CD4-positive, alpha-beta T cell treated with Interleukin-17A for 1 hour (primary cell): ENCODE measurements around the gene OSBPL8.
"Not testable (repeated sequence)": the region's sequence is repeated elsewhere in the genome, so short reads cannot be mapped to it uniquely, and the experiment has no call there.

ENCODE experiments used
- DNase-seq: peaks from one replicate; pipeline ENCODE4 v3.0.0-alpha.2; 2020

Gene OSBPL8

GRCh38 chr12:76410781-76411180 lies 148.8 kb downstream of the OSBPL8 start:
- DNase-seq, result no peak

- no peak for DNase-seq
These were observed 149.2 kb downstream of the OSBPL8 start for GRCh38 chr12:76410371-76410770.

GRCh38 chr12:76409074-76409473 lies 150.5 kb downstream of the OSBPL8 start:
- DNase-seq, result no peak

- DNase-seq, result no peak
These were observed 151.9 kb downstream of the OSBPL8 start for GRCh38 chr12:76407710-76408109.

- DNase-seq, result no peak
These were observed 157.3 kb downstream of the OSBPL8 start for GRCh38 chr12:76402259-76402658.

- no peak for DNase-seq
These were observed 159.4 kb downstream of the OSBPL8 start for GRCh38 chr12:76400136-76400535.

GRCh38 chr12:76399040-76399439 lies 160.5 kb downstream of the OSBPL8 start:
- no peak for DNase-seq

GRCh38 chr12:76398106-76398505 lies 161.5 kb downstream of the OSBPL8 start:
- DNase-seq, result no peak

- DNase-seq, result no peak
These were observed 168.1 kb downstream of the OSBPL8 start for GRCh38 chr12:76391461-76391860.

- DNase-seq, result no peak
These were observed 172.0 kb downstream of the OSBPL8 start for GRCh38 chr12:76387614-76388013.

- DNase-seq, result no peak
These were observed 175.0 kb downstream of the OSBPL8 start for GRCh38 chr12:76384560-76384959.

- DNase-seq, result no peak
These were observed 175.6 kb downstream of the OSBPL8 start for GRCh38 chr12:76383988-76384387.

- DNase-seq, result no peak
These were observed 180.3 kb downstream of the OSBPL8 start for GRCh38 chr12:76379261-76379660.

- DNase-seq, result not testable (repeated sequence)
These were observed 182.7 kb downstream of the OSBPL8 start for GRCh38 chr12:76376876-76377275.

GRCh38 chr12:76375939-76376338 lies 183.6 kb downstream of the OSBPL8 start:
- DNase-seq, result no peak

GRCh38 chr12:76375470-76375869 lies 184.1 kb downstream of the OSBPL8 start:
- DNase-seq, result no peak

GRCh38 chr12:76374386-76375020 lies 185.1 kb downstream of the OSBPL8 start:
- DNase-seq, result no peak

- no peak for DNase-seq
These were observed 191.3 kb downstream of the OSBPL8 start for GRCh38 chr12:76368230-76368629.

GRCh38 chr12:76366163-76366562 lies 193.4 kb downstream of the OSBPL8 start:
- no peak for DNase-seq

GRCh38 chr12:76364131-76364530 lies 195.4 kb downstream of the OSBPL8 start:
- DNase-seq, result not testable (repeated sequence)

- no peak for DNase-seq
These were observed 199.3 kb downstream of the OSBPL8 start for GRCh38 chr12:76360316-76360715.

GRCh38 chr12:76356071-76356470 lies 203.5 kb downstream of the OSBPL8 start:
- no peak for DNase-seq

GRCh38 chr12:76348079-76348901 lies 211.3 kb downstream of the OSBPL8 start, which contains the start of gene BBS10:
Gene BBS10, minus strand, starts transcription at chr12:76348415. Its CDS starts 57 bp downstream, at chr12:76348358.
- peak; percentile 88 for DNase-seq

- peak; percentile 9 for DNase-seq
These were observed 212.7 kb downstream of the OSBPL8 start for GRCh38 chr12:76346798-76347420.
